Left ventricle myocardium inferior (tissue), 1 donor: ENCODE data around the gene KIAA1958. TPM values are rescaled to one million over a fixed set of nuclear protein-coding genes. Genes with fewer than 3 reads are reported as not detected.
A peak's percentile ranks its signal among the peaks of the same experiment; 100 is the strongest.

Experiments used
- DNase-seq: peaks from one replicate; pipeline ENCODE4 v3.0.0-alpha.2; 2020
- H3K27ac ChIP-seq: fragments of 200-600 bp; replicated peaks from 2 replicates; pipeline ENCODE4 v1.8.0; 2021
- H3K27me3 ChIP-seq: fragments of 200-600 bp; 2 replicates; pipeline ENCODE4 v1.8.0; 2021; ENCODE audit warnings: low read depth
- H3K36me3 ChIP-seq: fragments of 200-600 bp; 2 replicates; pipeline ENCODE4 v1.8.0; 2021
- H3K4me1 ChIP-seq: fragments of 200-600 bp; 2 replicates; pipeline ENCODE4 v1.8.0; 2021
- H3K4me3 ChIP-seq: fragments of 200-600 bp; 2 replicates; pipeline ENCODE4 v1.8.0; 2021; ENCODE audit warnings: mild to moderate bottlenecking, moderate library complexity
- H3K9me3 ChIP-seq: fragments of 200-600 bp; replicated peaks from 2 replicates; pipeline ENCODE4 v1.8.0; 2021
- CTCF ChIP-seq: fragments of 200-600 bp; IDR thresholded peaks from 2 replicates; pipeline ENCODE4 v1.8.0; 2021; ENCODE audit warnings: antibody characterized with exemption, mild to moderate bottlenecking, borderline replicate concordance
- intact Hi-C: fragments of 100-400 bp; cut with micrococcal nuclease; formaldehyde crosslinking; loops from one replicate; pipeline ENCODE4 v1.11.0; 2022
- total RNA-seq: library from RNA; stranded (reverse); fragmentation: NEBNext Ultra II Directional; extraction: Animal tissue kit (Norgen Biotek cat#: 25700); gene quantifications from one replicate; pipeline ENCODE4 v1.2.1, GENCODE V29; 2021
- donor health status: DM: no; HTN: yes; CAD: no; lungs with severe emphysema.

Gene KIAA1958
- total RNA-seq, 1 donor from 2014 or later, result 5.6 TPM

GRCh38 chr9:112489876-112490666, 3.4 kb downstream of the KIAA1958 start:
- peaks cover 23% of the 10 kb centered on the region for H3K9me3 ChIP-seq

DNA sequence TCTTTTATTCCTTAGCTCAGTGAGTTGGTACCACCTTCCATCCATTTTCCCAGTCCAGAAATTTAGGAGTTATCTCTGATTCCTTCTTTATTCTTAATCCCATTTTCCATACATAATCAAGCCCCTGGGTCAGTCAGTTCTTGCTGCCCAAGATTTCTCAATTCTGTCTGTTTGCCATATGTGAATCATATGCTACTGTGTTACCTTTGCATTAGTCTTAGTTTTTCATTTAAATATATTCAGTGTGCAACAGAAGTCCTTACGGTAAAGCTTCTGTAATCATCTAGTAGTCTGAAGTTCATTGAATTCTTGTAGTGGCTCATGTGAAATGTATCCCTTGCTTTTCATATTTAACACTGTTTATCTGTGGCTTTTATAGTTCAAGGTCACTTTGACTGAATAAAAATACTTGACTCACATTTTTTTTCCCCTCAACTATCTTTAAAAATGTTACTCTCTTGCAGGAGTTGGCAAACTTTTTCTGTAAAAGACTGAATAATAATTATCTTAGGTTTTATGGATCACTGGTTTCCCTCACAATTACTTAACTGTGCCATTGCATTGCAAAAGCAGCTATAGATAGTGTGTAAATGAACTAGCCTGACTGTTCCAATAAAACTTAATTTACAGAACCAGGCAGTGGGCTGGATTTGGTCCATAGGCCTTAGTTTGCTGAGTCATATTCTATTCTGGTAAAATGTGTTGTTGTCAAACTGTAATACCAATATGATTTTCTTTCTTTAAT, 6.9 kb downstream of the KIAA1958 start:
- peaks cover 12% of the 10 kb centered on the region for H3K27me3 ChIP-seq
- intact Hi-C loops, result no loop called here
- H3K4me1 ChIP-seq, result peaks cover 19% of the 10 kb centered on the region
- H3K9me3 ChIP-seq, result peaks cover 24% of the 10 kb centered on the region
- H3K36me3 ChIP-seq, result peaks cover 17% of the 10 kb centered on the region
- no peak overlapping the region for H3K4me3 ChIP-seq
- TF ChIP-seq CTCF, result no peak
- no peak for DNase-seq
- H3K27ac ChIP-seq, result peak overlapping the region; percentile 27

More at GRCh38 chr9:112489876-112490666, 3.4 kb downstream of the KIAA1958 start:
- intact Hi-C loops, result no loop called here
- no peak overlapping the region for H3K4me3 ChIP-seq
- DNase-seq, result no peak
- peaks cover 37% of the 10 kb centered on the region for H3K4me1 ChIP-seq
- no peak overlapping the region for H3K27ac ChIP-seq
- H3K27me3 ChIP-seq, result peaks cover 12% of the 10 kb centered on the region
- TF ChIP-seq CTCF, result no peak
- H3K36me3 ChIP-seq, result peaks cover 17% of the 10 kb centered on the region

- Histone ChIP-seq H3K36me3 (peaks cover 17% of the 10 kb centered on the region), H3K4me1 (peaks cover 13% of the 10 kb centered on the region), H3K9me3 (peaks cover 24% of the 10 kb centered on the region), H3K27ac (no peak overlapping the region), H3K27me3 (peaks cover 6% of the 10 kb centered on the region), H3K4me3 (no peak overlapping the region)
- DNase-seq, result no peak
- TF ChIP-seq CTCF, result no peak
- intact Hi-C loops, result no loop called here
Observed at GRCh38 chr9:112494153-112494552, 7.5 kb downstream of the KIAA1958 start.

GRCh38 chr9:112495614-112496013, 9.0 kb downstream of the KIAA1958 start:
- Histone ChIP-seq H3K9me3 (peaks cover 24% of the 10 kb centered on the region), H3K36me3 (peaks cover 17% of the 10 kb centered on the region), H3K27ac (no peak overlapping the region), H3K27me3 (no peaks in the 10 kb centered on the region), H3K4me3 (no peak overlapping the region), H3K4me1 (peaks cover 4% of the 10 kb centered on the region)
- no peak for DNase-seq
- intact Hi-C loops, result no loop called here
- no peak for TF ChIP-seq CTCF

DNA sequence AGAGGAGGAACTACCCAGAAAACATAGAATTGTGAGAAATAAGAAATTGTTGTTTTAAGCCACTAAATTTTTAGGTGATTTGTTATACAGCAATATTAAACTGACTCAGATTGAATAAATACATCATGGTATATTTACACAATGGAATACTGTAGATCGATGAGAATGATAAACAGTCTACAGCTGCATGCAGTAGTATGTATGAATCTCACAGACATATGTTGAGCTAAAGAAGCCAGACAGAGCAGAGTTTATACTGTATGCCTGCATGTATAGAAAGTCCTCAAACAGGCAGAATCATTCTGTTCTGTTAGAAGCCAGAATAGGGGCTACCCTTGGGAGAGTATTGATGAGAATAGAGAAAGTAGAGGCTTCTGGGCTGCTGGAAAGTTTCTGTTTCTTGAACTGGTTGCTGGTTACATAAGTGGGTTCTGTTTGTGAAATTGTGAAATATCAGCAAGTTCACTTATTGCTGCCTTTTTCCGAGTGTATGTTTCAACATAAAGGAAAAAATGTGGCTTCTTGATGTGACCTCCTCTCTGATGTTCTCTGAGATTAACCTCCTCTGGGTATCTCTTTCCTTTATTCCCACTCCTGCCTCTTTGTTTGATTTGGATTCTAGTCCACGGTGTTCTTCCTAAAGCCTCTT, 9.6 kb downstream of the KIAA1958 start:
- TF ChIP-seq CTCF, result no peak
- no peak overlapping the region for H3K4me3 ChIP-seq
- H3K9me3 ChIP-seq, result peaks cover 24% of the 10 kb centered on the region
- peaks cover 17% of the 10 kb centered on the region for H3K36me3 ChIP-seq
- H3K4me1 ChIP-seq, result peaks cover 4% of the 10 kb centered on the region
- DNase-seq, result no peak
- H3K27me3 ChIP-seq, result no peaks in the 10 kb centered on the region
- intact Hi-C loops, result no loop called here
- no peak overlapping the region for H3K27ac ChIP-seq
